Measurements from ENCODE around the gene IRS4.

IRS4 gene

DNA sequence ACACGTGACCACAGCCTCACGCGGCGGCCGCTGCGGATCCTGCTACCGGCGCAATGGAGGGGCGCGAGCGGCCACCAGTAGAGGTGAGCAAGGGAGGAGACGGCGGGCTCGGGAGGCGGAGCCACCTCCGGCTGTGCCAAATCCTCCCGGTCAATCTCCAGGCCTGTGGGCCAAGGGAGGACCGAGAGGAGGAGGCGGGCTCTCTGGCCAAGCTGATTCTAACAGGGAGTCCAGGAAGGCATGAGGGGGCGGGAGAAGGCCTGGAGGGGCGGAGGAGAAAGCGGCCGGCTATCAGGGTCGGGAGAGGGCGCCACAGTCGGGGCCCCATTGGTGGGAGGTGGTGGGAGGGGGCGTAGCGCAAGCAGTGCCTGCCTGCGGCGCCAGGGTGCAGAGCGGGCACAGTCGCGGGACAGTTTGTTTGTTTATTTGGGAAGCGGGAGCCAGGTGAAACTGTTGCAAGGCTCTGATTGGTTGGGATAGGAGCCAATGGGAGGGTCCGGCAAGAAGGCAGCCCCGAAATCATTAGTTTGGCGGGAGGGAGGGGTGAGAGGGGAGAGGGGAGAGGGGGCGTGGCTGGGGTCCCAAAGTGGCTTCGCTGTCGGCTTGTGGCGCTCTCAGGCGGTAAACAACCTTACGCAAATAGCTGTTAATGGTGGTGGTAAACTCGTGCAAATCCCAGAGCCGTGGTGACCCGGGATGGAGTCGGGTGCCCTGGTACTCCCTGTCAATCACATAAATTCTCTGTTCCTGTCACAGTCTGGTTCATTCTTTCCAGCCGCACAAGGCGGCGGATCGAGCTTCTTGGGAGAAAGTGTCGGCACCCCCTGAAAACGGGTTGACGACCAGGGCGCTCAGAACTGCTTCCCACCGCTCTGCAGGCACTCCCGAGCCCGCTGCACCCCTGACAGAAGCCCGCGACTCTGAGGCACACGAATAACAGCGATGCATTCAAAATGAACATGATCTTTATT is at the start of gene IRS4:
TSS of gene IRS4 (minus strand) at position 55 of the 971 bp plus-strand sequence.
- no peak for DNase-seq (ENCODE audit: low read depth)

DNA sequence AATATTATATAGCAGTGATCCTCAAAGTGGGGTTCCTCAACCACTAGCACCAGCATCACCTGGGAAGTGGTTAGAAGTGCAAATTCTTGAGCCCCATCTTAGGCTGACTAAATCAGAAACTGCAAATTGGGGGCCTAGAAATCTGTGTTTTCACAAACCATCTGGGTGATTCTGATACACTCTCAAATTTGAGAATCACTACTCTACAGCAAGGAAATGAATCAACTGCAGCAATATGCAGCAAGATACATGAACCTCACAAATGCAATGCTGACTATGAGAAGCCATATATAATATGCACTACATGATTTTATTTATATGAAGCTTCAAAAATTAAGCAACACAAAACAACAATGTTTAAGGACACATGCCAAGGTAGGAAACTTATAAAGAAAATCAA is 36.2 kb upstream of the IRS4 start:
- DNase-seq (ENCODE audit: low read depth), result no peak

DNA sequence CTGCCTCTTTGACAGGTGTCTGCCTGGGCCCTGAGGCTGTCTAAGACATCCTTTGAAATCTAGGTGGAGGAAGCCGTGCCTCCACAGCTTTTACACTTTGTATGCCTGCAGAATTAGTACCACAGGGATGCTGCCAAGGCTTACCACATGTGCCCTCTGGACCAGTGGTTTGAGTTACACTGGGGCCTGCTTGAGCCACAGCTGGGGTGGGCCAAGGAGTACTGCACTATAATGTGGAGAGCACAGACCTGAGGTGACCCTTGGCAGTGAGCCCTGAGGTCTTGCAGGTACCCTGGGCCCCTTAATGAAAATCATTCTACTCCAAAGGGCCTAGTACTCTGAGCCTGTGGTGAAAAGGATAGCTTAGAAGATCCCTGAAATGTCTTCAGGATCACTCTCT is 27.2 kb upstream of the IRS4 start:
- no peak for DNase-seq (ENCODE audit: low read depth)

DNA sequence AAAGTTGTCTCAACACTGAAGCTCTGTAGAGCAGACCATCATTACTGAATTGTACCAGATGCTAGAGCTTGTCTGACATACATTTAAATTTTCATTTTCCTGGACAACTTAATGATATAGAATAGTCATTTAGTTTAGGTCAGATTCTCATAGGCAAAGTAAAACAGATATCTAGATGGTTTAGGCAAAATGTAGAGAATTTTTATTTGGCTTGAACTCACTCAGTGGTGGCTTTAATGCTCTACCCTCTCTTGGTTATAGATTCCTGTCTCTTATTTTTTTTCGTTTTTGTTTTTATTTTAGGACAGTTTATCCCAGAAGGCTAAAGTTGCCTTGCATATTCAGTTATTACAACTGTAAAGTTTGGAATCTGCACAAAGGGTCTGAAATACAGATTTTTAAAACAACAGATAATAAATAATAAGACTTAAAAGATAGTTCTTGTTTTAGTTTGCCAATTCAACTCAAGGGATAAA is 4.0 kb upstream of the IRS4 start:
- no peak for DNase-seq (ENCODE audit: low read depth)

DNA sequence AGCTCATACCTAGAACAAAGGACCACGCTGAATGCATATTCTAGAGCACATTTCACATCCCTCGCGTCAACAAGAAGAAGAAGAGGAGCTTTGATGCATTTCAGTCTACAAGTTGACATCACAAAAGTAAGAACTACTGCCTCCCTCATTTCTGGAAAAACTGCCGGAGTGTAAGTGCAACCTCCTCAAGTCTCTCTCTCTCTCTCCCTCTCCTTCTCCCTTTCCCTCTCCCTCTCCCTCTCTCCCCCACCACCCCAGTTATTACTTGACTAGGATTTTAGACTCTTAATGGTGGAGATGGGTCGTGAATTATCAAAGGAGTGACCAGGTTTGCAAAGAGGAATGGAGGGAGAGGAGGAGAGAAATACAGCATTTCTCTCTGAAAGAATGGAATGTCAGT is 1.4 kb upstream of the IRS4 start:
- DNase-seq (ENCODE audit: low read depth), result no peak

DNA sequence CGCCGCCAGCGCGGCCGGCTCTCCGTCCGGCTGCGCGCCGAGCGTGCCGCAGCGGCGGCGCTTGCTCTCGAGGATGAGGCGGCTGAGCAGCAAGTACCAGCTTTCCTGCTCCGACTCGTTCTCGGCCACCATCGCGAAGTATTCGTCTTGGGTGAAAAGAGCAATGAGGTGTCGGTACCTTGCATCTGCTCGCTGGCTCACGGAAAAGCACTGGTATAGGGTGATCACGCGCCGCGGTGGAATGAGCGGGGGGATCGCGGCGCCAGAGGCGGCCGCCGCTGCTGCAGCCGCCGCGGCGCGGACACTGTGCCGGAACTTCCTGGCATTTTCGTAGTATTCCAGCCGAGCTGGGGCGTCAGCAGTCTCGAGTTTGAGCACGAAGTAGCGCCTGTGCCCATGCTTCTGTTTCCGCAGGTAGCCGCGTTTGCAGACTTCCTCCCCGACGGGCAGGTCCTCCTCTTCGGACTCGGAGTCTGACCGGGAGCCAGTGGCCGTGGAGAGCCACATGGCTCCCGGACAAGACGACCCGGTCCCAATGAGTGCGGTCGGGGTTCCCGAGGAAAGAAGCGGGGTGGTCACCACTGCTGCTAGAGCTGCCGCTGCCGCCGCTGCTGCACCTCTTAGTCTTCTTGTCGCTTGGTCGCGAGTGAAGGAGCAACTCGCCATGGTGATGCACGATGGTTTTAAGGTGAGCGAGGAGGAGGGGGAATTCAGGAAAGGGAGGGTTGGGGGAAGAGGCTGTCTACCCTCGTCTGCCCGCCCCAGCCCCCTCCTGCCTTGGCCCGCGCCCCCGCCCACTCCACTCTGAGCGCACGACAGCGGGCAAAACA is 469 bp downstream of the IRS4 start:
- DNase-seq (ENCODE audit: low read depth), result no peak

DNA sequence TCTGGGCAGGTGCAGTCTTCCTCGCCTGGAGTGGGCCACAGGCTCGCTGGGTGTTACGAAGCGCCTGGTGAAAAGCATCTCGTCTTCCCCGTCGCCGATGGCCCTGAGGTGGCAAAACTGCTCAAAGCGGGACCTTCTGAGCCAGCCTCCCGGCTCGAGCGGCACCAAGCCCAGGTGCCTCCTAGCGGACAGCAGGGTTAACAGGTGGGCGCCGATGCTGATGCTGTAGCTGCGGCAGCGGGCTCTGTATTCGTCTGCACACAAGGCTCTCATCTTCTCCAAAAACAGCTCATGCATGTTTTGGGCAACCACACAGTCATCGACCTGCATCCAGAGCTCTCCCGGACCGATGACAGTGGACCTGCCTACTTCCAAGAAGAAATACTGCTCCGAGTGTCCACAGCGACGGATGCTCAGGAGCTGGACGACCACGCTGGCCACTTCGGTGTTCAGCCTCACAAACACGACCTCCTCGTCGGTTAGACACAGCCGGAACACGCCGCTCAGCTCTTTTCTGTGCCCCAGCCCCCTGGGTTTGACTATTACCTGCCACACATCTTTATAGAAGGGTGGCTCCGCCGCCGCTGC is 1.2 kb downstream of the IRS4 start:
- DNase-seq (ENCODE audit: low read depth), result no peak

DNA sequence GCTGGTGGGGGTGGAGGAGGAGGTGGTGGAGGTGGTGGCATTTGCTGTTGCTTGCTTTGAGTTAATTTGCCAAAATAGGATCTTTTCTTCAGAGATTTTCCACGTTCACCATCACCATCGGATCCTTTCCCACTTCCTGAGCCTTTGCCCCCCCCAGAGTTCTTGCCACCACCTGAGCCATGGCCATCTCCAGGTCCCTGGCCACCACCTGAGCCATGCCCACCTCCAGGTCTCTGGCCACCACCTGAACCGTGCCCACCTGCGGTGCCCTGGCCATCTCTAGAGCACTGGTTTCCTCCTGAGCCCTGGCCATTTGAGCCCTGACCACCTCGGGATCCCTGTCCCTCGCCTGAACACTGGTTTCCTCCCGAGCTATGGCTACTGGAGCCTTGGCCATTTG is 1.9 kb downstream of the IRS4 start:
- no peak for DNase-seq (ENCODE audit: low read depth)

DNA sequence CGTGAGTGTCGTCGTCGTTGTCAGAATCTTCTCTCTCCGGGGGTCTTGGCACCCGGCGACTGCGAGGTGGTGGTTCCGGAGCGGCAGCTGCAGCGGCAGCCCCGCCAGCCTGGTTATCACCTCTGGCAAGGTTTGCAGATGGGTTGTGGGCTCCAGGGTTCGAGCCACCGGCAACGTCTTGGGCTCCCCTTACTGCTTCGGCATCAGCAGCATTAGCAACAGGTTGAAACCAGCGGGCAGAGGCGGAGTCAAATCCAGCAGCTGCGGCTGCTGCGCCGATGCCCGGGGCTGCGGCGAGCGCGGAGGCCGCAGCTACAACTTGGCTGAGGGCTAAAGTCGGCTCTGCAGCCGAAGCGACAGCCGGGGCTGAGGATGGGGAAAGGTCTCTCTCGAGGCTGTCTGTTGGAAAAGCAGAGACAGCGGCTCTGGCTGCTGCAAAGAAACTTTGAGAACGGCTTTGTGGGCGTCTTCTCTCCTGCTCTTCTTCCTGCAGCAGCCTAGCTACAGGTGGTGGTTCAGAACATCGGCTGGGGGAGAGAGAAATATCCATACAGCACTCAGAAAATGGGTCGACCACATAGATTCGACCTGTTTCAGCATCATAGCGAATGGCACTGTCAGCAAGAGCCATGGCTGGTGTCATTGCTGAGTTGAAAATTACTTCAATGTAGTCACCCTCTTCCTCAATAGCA is 3.6 kb downstream of the IRS4 start:
- no peak for DNase-seq (ENCODE audit: low read depth)

DNA sequence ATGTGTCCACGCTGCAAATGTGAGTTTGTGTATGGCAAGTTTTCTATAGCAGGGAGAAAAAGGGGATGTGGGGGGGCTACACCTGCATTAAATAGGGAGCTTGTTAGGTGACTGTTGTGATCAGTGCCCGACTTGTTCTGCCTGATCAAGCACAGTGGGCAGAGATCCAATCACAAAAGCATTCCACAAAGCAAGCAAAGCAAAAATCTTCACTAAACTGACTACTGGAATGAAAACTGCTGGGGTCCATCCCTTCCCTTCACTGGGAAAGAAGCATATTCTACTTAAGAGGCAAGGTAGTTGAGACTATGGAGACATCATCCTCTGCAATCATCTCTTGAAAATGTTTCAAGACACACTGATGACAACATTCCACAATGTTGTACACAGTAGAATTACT is 5.2 kb downstream of the IRS4 start:
- DNase-seq (ENCODE audit: low read depth), result no peak

DNA sequence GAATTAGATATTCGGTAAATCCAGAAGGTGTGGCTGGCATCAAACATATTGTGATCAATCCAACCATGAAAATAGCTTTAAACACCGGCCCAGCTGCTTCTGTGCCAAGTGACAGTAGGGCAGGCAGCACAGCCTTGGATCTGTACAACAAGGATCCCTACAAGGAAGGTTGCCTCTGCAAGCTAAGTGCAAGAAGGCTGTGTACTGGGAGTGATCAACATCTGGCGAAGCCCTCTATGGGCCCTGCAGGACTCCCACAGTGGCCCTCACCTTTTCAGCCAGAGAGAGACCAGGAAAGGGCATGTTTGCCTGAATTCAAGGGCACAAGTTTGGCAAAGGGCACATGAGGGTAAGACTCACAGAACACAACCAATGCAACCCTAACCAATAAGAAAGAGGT is 9.6 kb downstream of the IRS4 start:
- DNase-seq (ENCODE audit: low read depth), result no peak

DNA sequence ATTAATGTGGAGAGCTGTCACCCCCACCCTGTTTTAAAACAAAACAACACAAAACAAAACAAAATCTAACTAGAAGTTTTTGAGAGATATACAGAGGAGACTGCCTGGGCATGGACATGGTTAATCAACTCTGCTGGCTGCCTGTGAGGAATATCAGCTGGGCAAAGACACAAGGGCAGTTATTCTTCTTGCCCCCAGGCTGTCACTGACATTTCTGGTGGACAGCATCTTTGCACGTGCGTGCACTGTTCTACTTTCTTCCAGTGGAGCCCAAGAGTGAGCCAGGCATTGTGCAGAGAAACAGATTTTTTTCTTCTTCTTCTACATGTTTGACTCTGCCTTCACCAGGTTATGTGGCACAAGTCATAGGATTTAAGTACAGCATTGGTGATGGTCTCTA is 13.8 kb downstream of the IRS4 start:
- DNase-seq (ENCODE audit: low read depth), result no peak

DNA sequence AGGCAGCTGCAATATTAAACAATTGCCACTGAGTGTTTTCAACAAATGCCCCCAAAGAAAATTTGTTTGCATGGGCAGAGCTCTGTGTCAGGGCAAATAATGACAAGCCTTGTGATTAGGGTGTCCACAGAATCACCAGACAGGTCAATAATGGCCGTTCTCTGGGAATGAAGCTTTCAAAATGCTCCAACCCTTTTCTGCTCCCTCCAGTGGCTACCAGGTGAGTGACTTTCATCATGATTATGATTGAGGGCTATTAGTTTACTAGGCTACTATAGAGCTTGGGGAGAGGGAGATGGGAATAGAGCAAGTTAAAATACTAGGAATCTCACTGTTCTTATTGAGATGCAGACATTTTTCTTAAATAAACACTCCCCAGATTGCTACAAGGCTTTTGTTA is 23.5 kb downstream of the IRS4 start:
- no peak for DNase-seq (ENCODE audit: low read depth)

DNA sequence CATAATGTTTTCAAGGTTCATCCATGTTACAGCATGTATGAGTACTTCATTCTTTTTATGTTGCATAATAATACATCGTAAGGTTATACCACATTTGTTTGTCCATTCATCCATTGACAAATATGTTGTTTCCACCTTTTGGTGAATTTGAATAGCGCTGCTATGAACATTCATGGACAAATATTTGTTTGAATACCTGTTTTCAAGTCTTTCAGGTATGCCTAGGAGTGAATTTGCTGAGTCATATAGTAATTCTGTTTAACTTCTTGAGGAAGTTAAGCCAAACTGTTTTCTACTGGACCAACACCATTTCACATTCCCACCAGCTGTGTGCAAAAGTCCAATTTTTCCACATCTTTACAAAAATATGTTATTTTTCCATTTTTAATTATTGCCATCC is 31.5 kb downstream of the IRS4 start:
- DNase-seq (ENCODE audit: low read depth), result no peak

DNA sequence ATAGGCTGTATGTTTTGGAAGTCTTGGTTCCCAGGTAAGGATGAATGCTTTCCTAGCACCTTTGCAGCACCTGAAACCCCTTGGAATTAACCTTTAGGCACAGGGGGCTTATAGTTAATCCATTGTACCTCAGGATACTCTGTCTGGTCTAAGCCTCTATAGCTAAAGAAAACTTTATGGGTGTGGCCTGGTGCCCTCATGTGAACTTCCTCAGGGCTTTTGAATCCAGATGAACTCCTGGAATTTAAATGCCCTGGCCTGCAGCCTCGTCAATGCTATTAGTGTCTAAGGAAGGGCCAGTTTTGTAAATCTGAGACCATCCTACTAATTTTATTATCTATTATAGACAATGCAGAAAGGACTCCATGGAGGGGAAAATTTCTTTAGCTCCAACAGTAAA is 33.8 kb downstream of the IRS4 start:
- DNase-seq (ENCODE audit: low read depth), result no peak

DNA sequence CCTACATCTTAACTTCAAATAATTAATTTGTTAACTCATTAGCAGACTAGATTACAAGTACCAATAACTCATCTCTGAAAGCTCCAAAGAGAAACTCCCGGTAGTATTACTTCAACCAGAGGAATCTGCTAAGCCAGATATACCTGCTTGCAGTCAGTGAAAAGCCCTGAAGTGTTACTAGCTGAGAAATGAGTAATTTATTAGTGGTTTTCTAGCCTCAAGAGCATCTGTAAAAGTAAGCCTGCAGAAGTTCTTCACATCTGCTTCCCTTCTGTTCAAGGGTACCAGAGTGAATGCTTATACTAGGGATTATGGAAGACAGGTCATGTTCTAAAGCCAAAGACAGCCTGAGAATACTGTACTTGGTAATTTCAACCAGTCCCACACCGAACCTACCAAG is 34.7 kb downstream of the IRS4 start:
- DNase-seq (ENCODE audit: low read depth), result no peak

DNA sequence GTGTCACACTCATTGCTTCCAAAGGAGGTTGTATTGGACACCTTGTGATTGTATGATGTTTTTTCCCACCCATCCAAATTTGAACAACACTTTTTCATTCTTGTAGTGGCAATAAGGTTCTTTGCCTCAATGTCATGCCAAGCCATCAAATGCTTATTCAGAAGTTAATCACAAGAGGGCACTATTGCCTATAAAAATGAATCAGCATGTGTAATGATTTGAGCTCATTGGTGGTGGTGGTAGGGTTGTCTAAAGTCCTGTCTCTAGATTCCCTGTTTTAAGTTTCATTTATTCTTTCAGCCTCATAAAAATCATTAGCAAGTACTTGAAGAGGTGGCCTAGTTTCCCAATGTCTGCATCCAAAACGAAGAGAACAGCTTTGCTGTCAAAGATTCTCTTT is 37.0 kb downstream of the IRS4 start:
- no peak for DNase-seq (ENCODE audit: low read depth)

DNA sequence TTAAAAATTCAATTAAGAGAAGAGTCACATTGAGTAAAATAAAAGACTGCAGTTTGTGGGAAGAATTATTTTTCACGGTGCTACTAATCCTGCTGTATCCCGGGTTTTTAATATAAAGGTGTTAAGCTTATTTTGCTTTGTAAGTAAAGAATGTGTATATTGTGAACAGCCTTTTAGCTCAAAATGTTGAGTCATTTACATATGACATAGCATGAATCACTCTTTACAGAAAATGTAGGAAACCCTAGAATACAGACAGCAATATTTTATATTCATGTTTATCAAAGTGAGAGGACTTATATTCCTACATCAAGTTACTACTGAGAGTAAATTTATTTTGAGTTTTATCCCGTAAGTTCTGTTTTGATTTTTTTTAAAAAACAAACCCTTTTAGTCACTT is 39.7 kb downstream of the IRS4 start:
- no peak for DNase-seq (ENCODE audit: low read depth)
